Body of pancreas (tissue), 4 donors: ENCODE results near the gene SLC2A6. TPM values are rescaled to one million over a fixed set of nuclear protein-coding genes. Genes with fewer than 3 reads are reported as not detected.

Experiments
- ATAC-seq: fragments of 150-250 bp; one replicate; pipeline ENCODE4 v1.9.1; 2016
- DNase-seq, 4 donors: peaks; one replicate each; pipeline ENCODE4 v3.0.0-alpha.2; 2019
- H3K27ac ChIP-seq, 4 donors: fragments of 200-600 bp; sonication (generic); 1 replicate in 3 of 4; 2 replicates in 1 of 4; pipeline versions ENCODE4 v1.5.1 to v1.6.1; 2016 to 2019; ENCODE audit warnings: mild to moderate bottlenecking in 1 of 4, mixed read lengths in 1 of 4, moderate library complexity in 1 of 4
- H3K27me3 ChIP-seq, 2 donors: fragments of 200-600 bp; sonication (generic); one replicate each; pipeline ENCODE4 v1.6.0; 2016; ENCODE audit warnings: mild to moderate bottlenecking in 1 of 2
- H3K36me3 ChIP-seq, 2 donors: fragments of 200-600 bp; sonication (generic); replicated peaks in 1 of 2; 2 replicates each; pipeline ENCODE4 v1.5.1; 2016; ENCODE audit warnings: low read depth in 2 of 2; ENCODE audit not compliant: insufficient read depth in 1 of 2
- H3K4me1 ChIP-seq: fragments of 200-600 bp; sonication (generic); one replicate; pipeline ENCODE4 v1.6.0; 2016
- H3K4me3 ChIP-seq, 2 donors: fragments of 200-600 bp; sonication (generic); 1 replicate in 1 of 2; 2 replicates in 1 of 2; pipeline ENCODE4 v1.5.1; 2016 to 2019
- H3K9me3 ChIP-seq, 3 donors: fragments of 200-600 bp; sonication (generic); 1 replicate in 2 of 3; 2 replicates in 1 of 3; pipeline ENCODE4 v1.5.1; 2016
- POLR2A ChIP-seq, 3 donors: fragments of 450-650 bp; IDR thresholded peaks; one replicate each; pipeline ENCODE4 v1.6.1; 2016; ENCODE audit warnings: antibody characterized with exemption in 3 of 3, mild to moderate bottlenecking in 2 of 3
- WGBS, 2 donors: methylation state at CpG; one replicate each; pipeline ENCODE4 v1.1.5; 2017; 5-methylcytosine and 5-hydroxymethylcytosine counted together
- intact Hi-C: fragments of 100-400 bp; cut with DNase I; formaldehyde crosslinking; loops from one replicate; pipeline ENCODE4 v1.15.1; 2023
- total RNA-seq, 2 donors: library from RNA; depleted of rRNA; stranded (reverse); fragments of >200 nt; gene quantifications; one replicate each; pipeline ENCODE4 v1.1.0, GENCODE V29; 2016
- TF ChIP-seq, protein P1 (sequence below), 7 experiments: fragments of 450-650 bp in 4 of 7; fragments of 200-600 bp in 3 of 7; sonication (generic) in 3 of 7; IDR thresholded peaks; one replicate each; pipeline ENCODE4 v1.5.1; 2016 to 2019; ENCODE audit warnings: antibody characterized with exemption in 7 of 7

SLC2A6 gene
- total RNA-seq, 2 donors from 2014 or later, result 2.6 to 3.0 TPM

DNA sequence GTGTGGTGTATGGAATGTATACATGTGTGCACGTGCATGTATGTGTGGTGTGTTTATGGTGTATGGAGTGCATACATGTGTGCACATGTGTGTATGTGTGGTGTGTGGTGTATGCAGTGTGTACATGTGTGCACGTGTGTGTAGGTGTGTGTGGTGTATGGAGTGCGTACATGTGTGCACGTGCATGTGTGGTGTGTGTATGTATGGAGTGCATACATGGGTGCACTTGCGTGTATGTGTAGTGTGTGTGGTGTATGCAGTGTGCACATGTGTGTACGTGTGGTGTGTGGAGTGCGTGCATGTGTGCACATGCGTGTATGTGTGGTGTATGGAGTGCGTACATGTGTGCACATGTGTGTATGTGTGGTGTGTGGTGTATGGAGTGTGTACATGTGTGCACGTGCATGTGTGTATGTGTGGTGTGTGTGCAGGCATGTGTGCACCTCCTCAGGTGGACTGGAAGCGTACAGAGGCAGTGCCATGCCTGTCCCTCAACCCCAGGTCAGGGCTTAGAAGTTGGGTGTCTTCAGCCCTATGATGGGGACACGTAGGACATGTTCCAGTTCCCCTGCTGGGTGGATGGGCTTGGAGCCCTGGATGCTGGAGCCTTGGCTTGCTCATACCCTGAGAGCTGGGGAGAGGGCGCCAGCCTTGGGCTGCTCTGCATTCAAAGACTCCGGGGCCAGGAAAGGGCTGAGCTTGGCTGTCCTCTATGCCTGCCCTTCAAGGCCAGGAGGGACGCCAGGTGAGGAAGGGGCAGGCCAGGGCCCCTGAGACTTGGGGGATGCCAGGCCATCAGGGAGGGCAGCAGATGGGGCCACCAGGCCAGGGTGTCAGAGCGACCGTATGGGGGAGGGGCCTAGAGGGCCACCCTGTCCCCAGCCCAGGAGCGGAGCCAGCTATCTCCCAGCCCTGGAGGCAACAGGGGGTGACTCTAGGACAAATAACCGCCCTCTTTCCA, 33.6 kb upstream of the SLC2A6 start:
- intact Hi-C loops, result no loop called here

DNA sequence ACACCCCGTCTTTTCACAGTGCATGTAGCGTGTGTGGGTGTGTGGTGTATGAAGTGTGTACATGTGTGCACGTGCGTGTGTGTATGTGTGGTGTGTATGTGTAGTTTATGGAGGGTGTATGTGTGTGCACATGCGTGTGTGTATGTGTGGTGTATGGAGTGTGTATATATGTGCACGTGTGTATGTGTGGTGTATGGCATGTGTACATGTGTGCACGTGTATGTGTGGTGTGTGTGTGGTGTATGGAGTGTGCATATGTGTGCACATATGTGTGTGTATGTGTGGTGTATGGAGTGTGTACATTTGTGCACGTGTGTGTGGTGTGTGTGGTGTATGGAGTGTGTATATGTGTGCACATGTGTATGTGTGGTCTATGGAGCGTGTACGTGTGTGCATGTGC, 32.7 kb upstream of the SLC2A6 start:
- no peak for TF ChIP-seq POLR2A (IDR thresholded peaks at IDR 0.05)
- TF ChIP-seq, protein P1, sequence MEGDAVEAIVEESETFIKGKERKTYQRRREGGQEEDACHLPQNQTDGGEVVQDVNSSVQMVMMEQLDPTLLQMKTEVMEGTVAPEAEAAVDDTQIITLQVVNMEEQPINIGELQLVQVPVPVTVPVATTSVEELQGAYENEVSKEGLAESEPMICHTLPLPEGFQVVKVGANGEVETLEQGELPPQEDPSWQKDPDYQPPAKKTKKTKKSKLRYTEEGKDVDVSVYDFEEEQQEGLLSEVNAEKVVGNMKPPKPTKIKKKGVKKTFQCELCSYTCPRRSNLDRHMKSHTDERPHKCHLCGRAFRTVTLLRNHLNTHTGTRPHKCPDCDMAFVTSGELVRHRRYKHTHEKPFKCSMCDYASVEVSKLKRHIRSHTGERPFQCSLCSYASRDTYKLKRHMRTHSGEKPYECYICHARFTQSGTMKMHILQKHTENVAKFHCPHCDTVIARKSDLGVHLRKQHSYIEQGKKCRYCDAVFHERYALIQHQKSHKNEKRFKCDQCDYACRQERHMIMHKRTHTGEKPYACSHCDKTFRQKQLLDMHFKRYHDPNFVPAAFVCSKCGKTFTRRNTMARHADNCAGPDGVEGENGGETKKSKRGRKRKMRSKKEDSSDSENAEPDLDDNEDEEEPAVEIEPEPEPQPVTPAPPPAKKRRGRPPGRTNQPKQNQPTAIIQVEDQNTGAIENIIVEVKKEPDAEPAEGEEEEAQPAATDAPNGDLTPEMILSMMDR (IDR thresholded peaks at IDR 0.05), result no peak
- Histone ChIP-seq H3K9me3 (no peaks in the 10 kb centered on the region), H3K27me3 (no peaks in the 10 kb centered on the region), H3K4me3 (no peak overlapping the region), H3K36me3 (no peaks in the 10 kb centered on the region), H3K27ac (no peak overlapping the region), H3K4me1 (peaks cover 25% of the 10 kb centered on the region)
- ATAC-seq, result no peak
- DNase-seq, result no peak
- 85 to 86% methylated on average over 10 of the region's 10 CpGs for WGBS, 2 donors
- intact Hi-C loops, result no loop called here

More for the DNA sequence above, 33.6 kb upstream of the SLC2A6 start:
- H3K4me3 ChIP-seq, result no peak overlapping the region
- no peak for TF ChIP-seq POLR2A (IDR thresholded peaks at IDR 0.05)
- TF ChIP-seq, protein P1 (IDR thresholded peaks at IDR 0.05), result no peak
- H3K4me1 ChIP-seq, result peaks cover 19% of the 10 kb centered on the region
- no peak for DNase-seq
- 82 to 86% methylated on average over 15 to 17 of the region's 19 CpGs for WGBS, 2 donors
- H3K27me3 ChIP-seq, result no peaks in the 10 kb centered on the region
- H3K36me3 ChIP-seq, result no peaks in the 10 kb centered on the region
- H3K27ac ChIP-seq, result no peak overlapping the region
- no peaks in the 10 kb centered on the region for H3K9me3 ChIP-seq
- no peak for ATAC-seq

DNA sequence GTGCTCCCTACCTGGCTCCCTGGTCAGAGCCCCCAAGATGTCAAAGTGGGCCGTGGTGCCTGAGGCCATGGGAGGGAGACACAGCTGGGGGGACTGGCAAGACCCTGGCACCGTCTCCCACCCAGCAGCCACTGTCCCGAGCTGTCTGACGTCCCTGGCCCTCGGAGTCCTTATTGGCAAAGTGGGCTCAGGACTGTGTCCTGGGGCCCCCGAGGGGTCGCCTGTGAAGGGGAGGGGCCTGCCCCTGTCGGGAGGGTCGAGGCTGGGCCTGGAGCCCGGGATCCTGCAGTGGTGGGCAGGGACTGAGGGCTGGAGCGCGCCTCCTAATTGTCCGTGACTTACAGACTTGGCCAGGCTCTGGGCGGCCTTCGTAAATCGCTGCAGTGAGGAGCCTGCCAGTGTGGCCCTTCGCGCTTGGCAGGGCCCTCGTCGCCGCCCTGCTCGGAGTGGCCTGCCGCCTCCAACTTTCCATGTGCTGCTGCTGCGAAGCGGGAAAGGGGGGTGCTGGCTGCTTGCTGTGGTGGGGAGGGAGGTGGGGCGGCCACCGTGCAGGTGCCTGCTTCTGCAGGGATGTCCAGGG, 32.1 kb upstream of the SLC2A6 start:
- intact Hi-C loops, result no loop called here
- ATAC-seq (no peak), DNase-seq (no peak)
- H3K27me3 ChIP-seq, result no peaks in the 10 kb centered on the region
- no peaks in the 10 kb centered on the region for H3K9me3 ChIP-seq
- no peak for TF ChIP-seq POLR2A (IDR thresholded peaks at IDR 0.05)
- TF ChIP-seq, protein P1 (IDR thresholded peaks at IDR 0.05), result no peak
- 91% methylated on average over 12 to 22 of the region's 27 CpGs for WGBS, 2 donors
- no peaks in the 10 kb centered on the region for H3K36me3 ChIP-seq
- peaks cover 29% of the 10 kb centered on the region for H3K4me1 ChIP-seq
- no peak overlapping the region for H3K27ac ChIP-seq
- H3K4me3 ChIP-seq, result no peak overlapping the region

DNA sequence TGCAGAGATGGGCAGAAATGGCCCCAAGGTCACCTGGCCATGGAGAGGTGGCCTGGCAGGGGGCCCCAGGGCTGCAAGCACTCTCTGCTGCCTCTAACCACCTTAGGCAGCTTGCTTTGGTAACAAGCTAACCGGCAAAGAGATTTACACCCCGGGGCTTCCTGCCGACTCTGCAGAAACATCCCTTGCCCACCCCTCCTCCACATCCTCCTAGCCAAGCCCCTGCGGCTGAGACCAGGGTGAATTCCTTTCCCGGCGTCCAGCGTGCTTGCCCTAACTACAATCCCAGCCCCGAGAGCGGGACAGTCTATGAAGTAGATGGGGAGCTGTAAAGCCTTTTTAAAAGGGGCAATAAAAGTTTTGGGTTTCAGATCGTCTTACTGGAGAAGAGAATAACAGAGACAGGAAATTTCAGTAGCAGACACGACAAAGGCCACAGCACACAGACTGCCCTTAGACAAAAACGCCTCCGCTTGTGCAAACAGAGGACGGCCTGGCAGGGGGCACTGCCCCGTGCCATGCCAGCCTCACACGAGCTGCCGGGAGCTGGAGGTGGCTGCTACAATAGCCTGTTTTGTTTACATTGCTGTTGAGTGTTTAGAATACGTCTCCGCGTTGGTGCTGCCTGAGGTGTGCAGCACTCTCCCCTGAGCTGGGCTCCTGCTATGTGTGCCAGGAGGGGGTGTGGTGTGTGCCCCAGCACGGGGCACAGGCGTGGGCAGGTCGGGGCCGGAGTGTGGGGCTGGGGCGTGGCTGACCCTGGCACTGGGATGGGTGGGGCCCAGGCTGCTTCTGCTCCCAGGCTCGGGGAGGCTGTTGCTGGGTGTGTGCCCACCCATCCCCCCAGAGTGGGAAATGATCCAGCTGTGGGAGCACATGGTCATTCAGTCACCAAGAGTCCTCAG, 30.5 kb upstream of the SLC2A6 start:
- no peaks in the 10 kb centered on the region for H3K27me3 ChIP-seq
- H3K4me3 ChIP-seq, result no peak overlapping the region
- no peaks in the 10 kb centered on the region for H3K36me3 ChIP-seq
- ATAC-seq, result peak; percentile 50
- TF ChIP-seq POLR2A (IDR thresholded peaks at IDR 0.05), result no peak
- TF ChIP-seq, protein P1 (IDR thresholded peaks at IDR 0.05), result no peak
- peak; percentile 33 to 76 (median 65) for DNase-seq
- peaks cover 31% of the 10 kb centered on the region for H3K4me1 ChIP-seq
- H3K27ac ChIP-seq, result peak overlapping the region; percentile 12 to 57 (median 50)
- H3K9me3 ChIP-seq, result no peaks in the 10 kb centered on the region
- intact Hi-C loops, result no loop called here
- WGBS, 2 donors, result 5 to 7% methylated on average over 20 to 26 of the region's 26 CpGs
